Measurements from ENCODE around the gene MAB21L4. TPM values are rescaled to one million over a fixed set of nuclear protein-coding genes. Genes with fewer than 3 reads are reported as not detected.
"Not testable (repeated sequence)": the region's sequence is repeated elsewhere in the genome, so short reads cannot be mapped to it uniquely, and the experiment has no call there.

Gene MAB21L4
- total RNA-seq, 1 donor from 2014 or later: 0.59 TPM

DNA sequence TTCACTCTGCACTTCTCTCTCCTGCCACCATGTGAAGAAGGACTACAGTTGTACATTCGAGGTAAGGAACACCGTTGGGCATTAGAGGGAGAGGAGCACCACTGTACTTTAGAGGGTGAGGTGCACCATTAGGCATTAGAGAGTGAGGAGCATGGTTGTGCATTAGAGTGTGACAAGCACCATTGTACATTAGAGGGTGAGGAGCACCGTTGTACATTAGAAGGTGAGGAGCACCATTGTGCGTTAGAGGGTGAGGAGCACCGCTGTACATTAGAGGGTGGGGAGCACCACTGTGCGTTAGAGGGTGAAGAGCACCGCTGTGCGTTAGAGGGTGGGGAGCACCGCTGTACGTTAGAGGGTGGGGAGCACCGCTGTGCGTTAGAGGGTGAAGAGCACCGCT is 48.1 kb downstream of the MAB21L4 start:
- H4K20me1 ChIP-seq (ENCODE audit: insufficient read depth, low read length): no peaks in the 10 kb centered on the region
- H3K27ac ChIP-seq (ENCODE audit: low read depth, low read length): no peak overlapping the region
- H3K9me3 Mint-ChIP-seq (ENCODE audit: unreplicated experiment): peaks cover 7% of the 10 kb centered on the region
- no peak overlapping the region for H3K4me2 ChIP-seq (ENCODE audit: low read length)
- no peak overlapping the region for H3K9ac ChIP-seq (ENCODE audit: low read length)
- no peaks in the 10 kb centered on the region for H3K36me3 ChIP-seq (ENCODE audit: insufficient read depth, low read length)
- TF ChIP-seq EZH2 (IDR thresholded peaks at IDR 0.05; ENCODE audit: insufficient read depth, low read length): no peak
- TF ChIP-seq, protein P1, sequence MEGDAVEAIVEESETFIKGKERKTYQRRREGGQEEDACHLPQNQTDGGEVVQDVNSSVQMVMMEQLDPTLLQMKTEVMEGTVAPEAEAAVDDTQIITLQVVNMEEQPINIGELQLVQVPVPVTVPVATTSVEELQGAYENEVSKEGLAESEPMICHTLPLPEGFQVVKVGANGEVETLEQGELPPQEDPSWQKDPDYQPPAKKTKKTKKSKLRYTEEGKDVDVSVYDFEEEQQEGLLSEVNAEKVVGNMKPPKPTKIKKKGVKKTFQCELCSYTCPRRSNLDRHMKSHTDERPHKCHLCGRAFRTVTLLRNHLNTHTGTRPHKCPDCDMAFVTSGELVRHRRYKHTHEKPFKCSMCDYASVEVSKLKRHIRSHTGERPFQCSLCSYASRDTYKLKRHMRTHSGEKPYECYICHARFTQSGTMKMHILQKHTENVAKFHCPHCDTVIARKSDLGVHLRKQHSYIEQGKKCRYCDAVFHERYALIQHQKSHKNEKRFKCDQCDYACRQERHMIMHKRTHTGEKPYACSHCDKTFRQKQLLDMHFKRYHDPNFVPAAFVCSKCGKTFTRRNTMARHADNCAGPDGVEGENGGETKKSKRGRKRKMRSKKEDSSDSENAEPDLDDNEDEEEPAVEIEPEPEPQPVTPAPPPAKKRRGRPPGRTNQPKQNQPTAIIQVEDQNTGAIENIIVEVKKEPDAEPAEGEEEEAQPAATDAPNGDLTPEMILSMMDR (IDR thresholded peaks at IDR 0.05; ENCODE audit: insufficient read depth, low read depth, low read length): no peak
- H3K9me3 ChIP-seq (ENCODE audit: insufficient read depth, low read depth, low read length): no peaks in the 10 kb centered on the region
- H3K27me3 Mint-ChIP-seq (ENCODE audit: low read depth, unreplicated experiment): peaks cover 39% of the 10 kb centered on the region
- H3K36me3 Mint-ChIP-seq (ENCODE audit: low read depth, unreplicated experiment): peaks cover 2% of the 10 kb centered on the region
- no peaks in the 10 kb centered on the region for H3K4me1 ChIP-seq (ENCODE audit: insufficient read depth, low read length)
- H3K27ac Mint-ChIP-seq (ENCODE audit: unreplicated experiment): no peak overlapping the region
- H3K4me3 ChIP-seq (ENCODE audit: insufficient read depth, low read depth, low read length): no peak overlapping the region
- FAIRE-seq: no peak
- no peak for DNase-seq (ENCODE audit: low read depth)
- H3K4me1 Mint-ChIP-seq (ENCODE audit: low read depth, unreplicated experiment): no peaks in the 10 kb centered on the region
- peaks cover 7% of the 10 kb centered on the region for H3K27me3 ChIP-seq (ENCODE audit: insufficient read depth, low read length)
- no peak overlapping the region for H2AFZ ChIP-seq (ENCODE audit: low read depth, low read length)
- H3K79me2 ChIP-seq (ENCODE audit: insufficient read depth, low read length): no peaks in the 10 kb centered on the region
- no peak overlapping the region for H3K4me3 Mint-ChIP-seq (ENCODE audit: unreplicated experiment)

- H3K27ac Mint-ChIP-seq (ENCODE audit: unreplicated experiment): no peak overlapping the region
Measured at GRCh38 chr2:240846873-240847595, 48.9 kb downstream of the MAB21L4 start.

DNA sequence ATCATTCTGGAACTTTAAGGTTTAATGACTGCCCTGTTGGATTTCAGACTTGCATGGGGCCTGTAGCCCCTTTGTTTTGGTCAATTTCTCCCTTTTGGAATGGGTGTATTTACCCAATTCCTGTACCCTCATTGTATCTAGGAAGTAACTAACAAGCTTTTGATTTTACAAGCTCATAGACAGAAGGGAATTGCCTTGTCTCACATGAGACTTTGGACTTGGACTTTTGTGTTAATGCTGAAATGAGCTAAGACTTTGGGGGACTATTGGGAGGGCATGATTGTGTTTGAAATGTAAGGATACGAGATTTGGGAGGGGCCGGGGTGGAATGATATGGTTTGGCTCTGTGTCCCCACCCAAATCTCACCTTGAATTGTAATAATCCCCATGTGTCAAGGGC is 49.6 kb downstream of the MAB21L4 start:
- not testable (repeated sequence) for FAIRE-seq; H3K4me1 Mint-ChIP-seq (ENCODE audit: low read depth, unreplicated experiment)

More at GRCh38 chr2:240846873-240847595, 48.9 kb downstream of the MAB21L4 start:
- Histone ChIP-seq H3K4me3 (ENCODE audit: insufficient read depth, low read depth, low read length) (no peak overlapping the region), H3K4me2 (ENCODE audit: low read length) (no peak overlapping the region), H2AFZ (ENCODE audit: low read depth, low read length) (no peak overlapping the region), H3K9me3 (ENCODE audit: insufficient read depth, low read depth, low read length) (no peaks in the 10 kb centered on the region), H3K36me3 (ENCODE audit: insufficient read depth, low read length) (no peaks in the 10 kb centered on the region), H3K27ac (ENCODE audit: low read depth, low read length) (no peak overlapping the region), H3K4me1 (ENCODE audit: insufficient read depth, low read length) (no peaks in the 10 kb centered on the region), H3K9ac (ENCODE audit: low read length) (no peak overlapping the region), H3K79me2 (ENCODE audit: insufficient read depth, low read length) (no peaks in the 10 kb centered on the region), H4K20me1 (ENCODE audit: insufficient read depth, low read length) (no peaks in the 10 kb centered on the region), H3K27me3 (ENCODE audit: insufficient read depth, low read length) (peaks cover 7% of the 10 kb centered on the region)
- TF ChIP-seq EZH2 (IDR thresholded peaks at IDR 0.05; ENCODE audit: insufficient read depth, low read length): no peak
- TF ChIP-seq, protein P1 (IDR thresholded peaks at IDR 0.05; ENCODE audit: insufficient read depth, low read depth, low read length): no peak
- peaks cover 39% of the 10 kb centered on the region for H3K27me3 Mint-ChIP-seq (ENCODE audit: low read depth, unreplicated experiment)
- H3K9me3 Mint-ChIP-seq (ENCODE audit: unreplicated experiment): peaks cover 7% of the 10 kb centered on the region
- peaks cover 2% of the 10 kb centered on the region for H3K36me3 Mint-ChIP-seq (ENCODE audit: low read depth, unreplicated experiment)
- DNase-seq (ENCODE audit: low read depth) (no peak), FAIRE-seq (no peak)
- H3K4me3 Mint-ChIP-seq (ENCODE audit: unreplicated experiment): no peak overlapping the region
- no peaks in the 10 kb centered on the region for H3K4me1 Mint-ChIP-seq (ENCODE audit: low read depth, unreplicated experiment)

More for the DNA sequence above, 49.6 kb downstream of the MAB21L4 start:
- H3K4me3 Mint-ChIP-seq (ENCODE audit: unreplicated experiment); H3K4me2 ChIP-seq (ENCODE audit: low read length); H3K27me3 ChIP-seq (ENCODE audit: insufficient read depth, low read length); H2AFZ ChIP-seq (ENCODE audit: low read depth, low read length); H3K9me3 Mint-ChIP-seq (ENCODE audit: unreplicated experiment); H3K27ac Mint-ChIP-seq (ENCODE audit: unreplicated experiment); H3K4me3 ChIP-seq (ENCODE audit: insufficient read depth, low read depth, low read length); H3K9me3 ChIP-seq (ENCODE audit: insufficient read depth, low read depth, low read length); H4K20me1 ChIP-seq (ENCODE audit: insufficient read depth, low read length); H3K9ac ChIP-seq (ENCODE audit: low read length); H3K36me3 Mint-ChIP-seq (ENCODE audit: low read depth, unreplicated experiment); H3K4me1 ChIP-seq (ENCODE audit: insufficient read depth, low read length); H3K27ac ChIP-seq (ENCODE audit: low read depth, low read length); DNase-seq (ENCODE audit: low read depth); H3K36me3 ChIP-seq (ENCODE audit: insufficient read depth, low read length); H3K79me2 ChIP-seq (ENCODE audit: insufficient read depth, low read length): not testable (repeated sequence)
- peaks cover 39% of the 10 kb centered on the region for H3K27me3 Mint-ChIP-seq (ENCODE audit: low read depth, unreplicated experiment)
